ENCODE data around the gene C1orf56. TPM values are rescaled to one million over a fixed set of nuclear protein-coding genes. Genes with fewer than 3 reads are reported as not detected.

C1orf56 gene
- total RNA-seq, 1 donor from 2014 or later = 3.1 TPM

- DNase-seq (ENCODE audit: low read depth) = no peak
- no peak for TF ChIP-seq CTCF (conservative IDR thresholded peaks at IDR 0.05; ENCODE audit: low read depth, low read length)
- no peak overlapping the region for H3K4me3 ChIP-seq (ENCODE audit: low read depth, low read length)
Measured at GRCh38 chr1:151043163-151043562, 4.4 kb upstream of the C1orf56 start.

GRCh38 chr1:151047925-151048644, 534 bp downstream of the C1orf56 start:
- no peak for DNase-seq (ENCODE audit: low read depth)
- TF ChIP-seq CTCF (conservative IDR thresholded peaks at IDR 0.05; ENCODE audit: low read depth, low read length) = peak; percentile 59
- peak overlapping the region; percentile 73 for H3K4me3 ChIP-seq (ENCODE audit: low read depth, low read length)

- DNase-seq (ENCODE audit: low read depth) = no peak
- no peak for TF ChIP-seq CTCF (conservative IDR thresholded peaks at IDR 0.05; ENCODE audit: low read depth, low read length)
- H3K4me3 ChIP-seq (ENCODE audit: low read depth, low read length) = peak overlapping the region; percentile 73
Measured at GRCh38 chr1:151048645-151049032, 1.1 kb downstream of the C1orf56 start.

- no peak for TF ChIP-seq CTCF (conservative IDR thresholded peaks at IDR 0.05; ENCODE audit: low read depth, low read length)
- H3K4me3 ChIP-seq (ENCODE audit: low read depth, low read length) = no peak overlapping the region
- DNase-seq (ENCODE audit: low read depth) = no peak
Measured at GRCh38 chr1:151049458-151049857, 1.9 kb downstream of the C1orf56 start.

GRCh38 chr1:151050051-151050688, 2.6 kb downstream of the C1orf56 start:
- no peak for TF ChIP-seq CTCF (conservative IDR thresholded peaks at IDR 0.05; ENCODE audit: low read depth, low read length)
- no peak for DNase-seq (ENCODE audit: low read depth)
- H3K4me3 ChIP-seq (ENCODE audit: low read depth, low read length) = no peak overlapping the region

GRCh38 chr1:151051356-151052009, 3.9 kb downstream of the C1orf56 start:
- TF ChIP-seq CTCF (conservative IDR thresholded peaks at IDR 0.05; ENCODE audit: low read depth, low read length) = no peak
- DNase-seq (ENCODE audit: low read depth) = no peak
- no peak overlapping the region for H3K4me3 ChIP-seq (ENCODE audit: low read depth, low read length)

All from epithelial cell of proximal tubule (primary cell).